MCF 10A (cell line): ENCODE measurements around the gene CLMP. TPM values are rescaled to one million over a fixed set of nuclear protein-coding genes. Genes with fewer than 3 reads are reported as not detected.

Experiments
- BruUV-seq: library from RNA; stranded (reverse); fragments of 400-500 nt; replicated peaks from 2 replicates; lab custom pipeline; 2021; lab: Mats Ljungman, UMichigan
- CTCF ChIA-PET: fragments of 300-600 bp; sonication (Branson Sonifier 250); formaldehyde crosslinking; extraction: SDS; loops from one replicate; lab custom pipeline; 2021; ENCODE audit warnings: antibody characterized with exemption, inconsistent platforms; lab: Yijun Ruan, JAX
- POLR2A ChIA-PET: fragments of 300-600, 350-650 bp; sonication (Branson Sonifier 250); formaldehyde crosslinking; extraction: SDS; loops from one replicate; lab custom pipeline; 2020; ENCODE audit warnings: antibody characterized with exemption, inconsistent platforms; lab: Yijun Ruan, JAX
- DNase-seq: peaks from one replicate; pipeline ENCODE4 v3.0.0-alpha.2; 2018; ENCODE audit not compliant: unreplicated experiment
- H3K27ac Mint-ChIP-seq: one replicate; pipeline ENCODE4 v1.8.0; 2022; ENCODE audit warnings: mild to moderate bottlenecking, low read depth, mixed read lengths; ENCODE audit not compliant: unreplicated experiment
- H3K27me3 Mint-ChIP-seq: one replicate; pipeline ENCODE4 v1.8.0; 2022; ENCODE audit warnings: mixed read lengths; ENCODE audit not compliant: insufficient read depth, unreplicated experiment
- H3K36me3 Mint-ChIP-seq: one replicate; pipeline ENCODE4 v1.8.0; 2022; ENCODE audit warnings: mild to moderate bottlenecking, moderate library complexity, mixed read lengths; ENCODE audit not compliant: insufficient read depth, unreplicated experiment
- H3K4me1 Mint-ChIP-seq: one replicate; pipeline ENCODE4 v1.8.0; 2022; ENCODE audit warnings: mixed read lengths; ENCODE audit not compliant: insufficient read depth, unreplicated experiment
- H3K4me3 Mint-ChIP-seq: one replicate; pipeline ENCODE4 v1.8.0; 2022; ENCODE audit warnings: mild to moderate bottlenecking, moderate library complexity, mixed read lengths; ENCODE audit not compliant: unreplicated experiment
- H3K9me3 Mint-ChIP-seq: one replicate; pipeline ENCODE4 v1.8.0; 2022; ENCODE audit warnings: mixed read lengths; ENCODE audit not compliant: unreplicated experiment
- intact Hi-C: fragments of 100-400 bp; cut with micrococcal nuclease; formaldehyde crosslinking; loops from 2 replicates; pipeline ENCODE4 v1.14.1; 2022
- total RNA-seq: library from RNA; stranded (reverse); gene quantifications from 2 replicates; pipeline ENCODE4 v1.2.3, GENCODE V29; 2022
- TF ChIP-seq, protein P1 (sequence below): fragments of 200-600 bp; IDR thresholded peaks from one replicate; pipeline ENCODE4 v1.8.0; 2022; ENCODE audit warnings: antibody characterized with exemption, mild to moderate bottlenecking; ENCODE audit not compliant: unreplicated experiment

CLMP gene
- total RNA-seq, 1 experiment from 2014 or later, result 86.1 TPM

DNA sequence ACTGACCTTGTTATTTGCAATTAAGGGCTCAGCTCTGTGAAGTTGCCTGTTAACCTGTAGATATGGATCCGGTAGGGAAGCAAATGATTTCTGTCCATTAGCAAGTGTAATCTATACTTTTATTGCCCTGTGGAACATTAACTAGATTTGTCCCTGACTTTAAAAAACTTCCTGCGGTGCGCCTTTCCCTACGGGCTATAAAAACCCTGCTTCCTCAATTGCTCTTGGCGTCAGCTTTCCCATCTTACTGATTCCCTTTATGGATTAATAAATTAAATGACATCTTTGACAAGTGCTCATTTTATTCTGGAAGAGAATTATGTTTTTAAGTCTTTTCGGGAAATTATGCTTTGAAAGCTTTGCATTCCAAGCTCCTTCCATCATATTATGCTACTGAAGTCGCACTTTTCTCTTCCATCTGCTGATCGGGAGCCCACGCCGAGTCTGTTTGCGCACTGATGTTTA, 18.3 kb upstream of the CLMP start:
- Mint-ChIP-seq H3K4me1 (peaks cover 13% of the 10 kb centered on the region), H3K36me3 (no peaks in the 10 kb centered on the region), H3K9me3 (no peaks in the 10 kb centered on the region), H3K27me3 (no peaks in the 10 kb centered on the region), H3K27ac (no peak overlapping the region), H3K4me3 (no peak overlapping the region)
- DNase-seq, result no peak
- ChIA-PET POLR2A (interaction anchor here (0.7 kb wide), 1 partner anchor 16 kb away, joined by 4 read pairs; no protein-coding TSS in a partner anchor), CTCF (interaction anchor here (0.6 to 0.7 kb wide), 2 partner anchors 32 to 49 kb away, joined by 3 read pairs; no protein-coding TSS in a partner anchor)
- TF ChIP-seq, protein P1, sequence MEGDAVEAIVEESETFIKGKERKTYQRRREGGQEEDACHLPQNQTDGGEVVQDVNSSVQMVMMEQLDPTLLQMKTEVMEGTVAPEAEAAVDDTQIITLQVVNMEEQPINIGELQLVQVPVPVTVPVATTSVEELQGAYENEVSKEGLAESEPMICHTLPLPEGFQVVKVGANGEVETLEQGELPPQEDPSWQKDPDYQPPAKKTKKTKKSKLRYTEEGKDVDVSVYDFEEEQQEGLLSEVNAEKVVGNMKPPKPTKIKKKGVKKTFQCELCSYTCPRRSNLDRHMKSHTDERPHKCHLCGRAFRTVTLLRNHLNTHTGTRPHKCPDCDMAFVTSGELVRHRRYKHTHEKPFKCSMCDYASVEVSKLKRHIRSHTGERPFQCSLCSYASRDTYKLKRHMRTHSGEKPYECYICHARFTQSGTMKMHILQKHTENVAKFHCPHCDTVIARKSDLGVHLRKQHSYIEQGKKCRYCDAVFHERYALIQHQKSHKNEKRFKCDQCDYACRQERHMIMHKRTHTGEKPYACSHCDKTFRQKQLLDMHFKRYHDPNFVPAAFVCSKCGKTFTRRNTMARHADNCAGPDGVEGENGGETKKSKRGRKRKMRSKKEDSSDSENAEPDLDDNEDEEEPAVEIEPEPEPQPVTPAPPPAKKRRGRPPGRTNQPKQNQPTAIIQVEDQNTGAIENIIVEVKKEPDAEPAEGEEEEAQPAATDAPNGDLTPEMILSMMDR, result no peak
- intact Hi-C loops, result no loop called here
- no TSS peak for BruUV-seq

DNA sequence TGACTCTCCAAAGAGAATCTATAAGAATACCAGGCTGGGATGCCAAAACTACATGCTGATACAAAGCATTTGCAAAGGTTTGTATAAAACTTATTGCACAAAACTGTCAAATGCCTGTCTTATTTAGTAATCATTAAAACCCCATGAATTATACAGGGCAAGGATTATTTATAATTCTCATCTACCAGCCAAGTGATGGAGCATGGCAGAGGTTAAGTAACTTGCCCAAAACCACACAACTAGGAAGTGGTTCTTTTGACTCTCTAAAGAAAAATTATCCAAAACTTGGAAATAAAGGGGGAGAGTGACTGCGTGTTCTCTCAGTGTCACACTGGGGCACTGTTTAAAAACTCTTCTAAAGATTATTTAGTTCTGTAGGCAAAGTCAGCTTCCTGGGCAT, 17.4 kb upstream of the CLMP start:
- ChIA-PET CTCF (interaction anchor here (0.6 to 1.1 kb wide), 3 partner anchors 19 to 101 kb away, joined by 3 to 4 read pairs (median 4); no protein-coding TSS in a partner anchor), POLR2A (interaction anchor here (0.9 kb wide), 1 partner anchor 35 kb away, joined by 3 read pairs; no protein-coding TSS in a partner anchor)
- no peak for DNase-seq
- no peaks in the 10 kb centered on the region for H3K36me3 Mint-ChIP-seq
- no peaks in the 10 kb centered on the region for H3K27me3 Mint-ChIP-seq
- no peaks in the 10 kb centered on the region for H3K9me3 Mint-ChIP-seq
- no TSS peak for BruUV-seq
- TF ChIP-seq, protein P1, result no peak
- intact Hi-C loops, result no loop called here
- no peak overlapping the region for H3K4me3 Mint-ChIP-seq
- H3K4me1 Mint-ChIP-seq, result peaks cover 11% of the 10 kb centered on the region
- H3K27ac Mint-ChIP-seq, result no peak overlapping the region

DNA sequence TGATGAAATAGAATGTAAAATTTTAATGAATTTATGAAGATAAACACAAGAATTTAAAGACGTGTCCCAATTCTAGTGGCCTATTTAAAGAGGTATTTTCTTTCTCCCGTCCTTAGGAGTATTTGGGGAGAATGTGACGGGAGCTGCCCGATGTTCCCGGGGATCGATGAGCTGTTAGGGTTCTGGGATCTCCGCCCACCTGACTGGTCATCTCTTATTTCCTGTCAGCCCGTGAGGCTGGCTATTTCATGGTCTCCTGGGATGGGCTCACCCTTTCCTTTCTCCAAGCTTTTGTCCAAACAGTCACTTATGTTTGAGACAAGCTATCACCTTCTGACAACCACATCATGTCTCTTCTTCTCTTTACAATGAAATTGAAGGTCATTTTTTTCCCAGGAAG, 16.9 kb upstream of the CLMP start:
- POLR2A ChIA-PET, result interaction anchor here (0.9 kb wide), 1 partner anchor 36 kb away, joined by 3 read pairs; no protein-coding TSS in a partner anchor
- intact Hi-C loops, result no loop called here
- DNase-seq, result no peak
- no peaks in the 10 kb centered on the region for H3K27me3 Mint-ChIP-seq
- H3K4me1 Mint-ChIP-seq, result peaks cover 11% of the 10 kb centered on the region
- H3K4me3 Mint-ChIP-seq, result no peak overlapping the region
- CTCF ChIA-PET, result interaction anchor here (0.6 to 1.1 kb wide), 3 partner anchors 19 to 100 kb away, joined by 3 to 4 read pairs (median 4); no protein-coding TSS in a partner anchor
- BruUV-seq, result no TSS peak
- H3K36me3 Mint-ChIP-seq, result no peaks in the 10 kb centered on the region
- TF ChIP-seq, protein P1, result no peak
- no peak overlapping the region for H3K27ac Mint-ChIP-seq
- H3K9me3 Mint-ChIP-seq, result no peaks in the 10 kb centered on the region

DNA sequence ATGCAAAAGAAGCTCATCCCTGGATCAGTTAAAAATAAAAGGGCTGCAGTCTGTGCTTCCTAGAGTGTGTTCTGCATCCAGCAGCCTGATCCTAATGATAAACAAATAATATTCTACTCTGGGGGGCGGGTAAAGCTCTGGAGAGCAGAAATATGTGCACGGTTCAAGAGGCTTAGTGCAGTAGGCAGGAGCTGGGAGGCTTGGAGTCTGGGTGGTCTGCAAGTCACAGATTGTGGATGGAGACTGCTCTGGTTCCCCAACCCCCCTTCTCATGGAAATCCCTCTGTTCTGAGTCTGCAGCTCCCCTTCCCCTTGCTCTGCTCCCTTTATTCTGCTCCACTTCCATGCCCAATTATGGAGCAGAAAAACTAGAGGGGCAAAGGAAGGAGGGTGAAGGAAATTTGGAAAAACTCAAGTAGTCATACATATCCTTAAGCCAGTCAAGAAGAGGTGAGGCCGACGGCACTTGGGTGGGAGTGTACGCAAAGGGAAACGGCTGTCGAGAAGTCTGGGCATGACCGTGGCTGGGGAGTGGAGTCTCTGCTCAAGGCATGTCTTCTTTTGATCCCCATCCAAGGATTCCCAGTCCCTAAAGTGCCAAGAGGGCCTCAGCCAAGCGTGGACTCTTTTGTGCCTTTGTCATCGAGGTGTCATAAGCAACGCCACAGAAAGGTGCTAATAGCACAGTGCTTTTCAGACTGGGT, 16.3 kb upstream of the CLMP start:
- no peaks in the 10 kb centered on the region for H3K36me3 Mint-ChIP-seq
- no peak overlapping the region for H3K27ac Mint-ChIP-seq
- no TSS peak for BruUV-seq
- TF ChIP-seq, protein P1, result no peak
- POLR2A ChIA-PET, result interaction anchor here (0.7 to 0.9 kb wide), 3 partner anchors 8 to 36 kb away, joined by 3 to 5 read pairs (median 3); partner anchors contain the start of gene CLMP
- no peaks in the 10 kb centered on the region for H3K9me3 Mint-ChIP-seq
- H3K4me1 Mint-ChIP-seq, result peaks cover 11% of the 10 kb centered on the region
- H3K4me3 Mint-ChIP-seq, result no peak overlapping the region
- no peak for DNase-seq
- intact Hi-C loops, result no loop called here
- CTCF ChIA-PET, result interaction anchor here (0.7 to 1.4 kb wide), 3 partner anchors 36 to 104 kb away, joined by 4 read pairs; no protein-coding TSS in a partner anchor
- no peaks in the 10 kb centered on the region for H3K27me3 Mint-ChIP-seq
